SK-N-SH (cell line): Measurements from ENCODE around the gene UBE2K. TPM values are rescaled to one million over a fixed set of nuclear protein-coding genes. Genes with fewer than 3 reads are reported as not detected.

Experiments used
- CTCF ChIA-PET: fragments of 300-600, 350-600 bp; formaldehyde crosslinking; extraction: SDS; loops from one replicate; lab custom pipeline; 2021; lab: Yijun Ruan, JAX
- POLR2A ChIA-PET: fragments of 350-600 bp; sonication (Branson Sonifier 250); formaldehyde crosslinking; extraction: SDS; loops from one replicate; lab custom pipeline; 2020; ENCODE audit warnings: antibody characterized with exemption, inconsistent platforms; lab: Yijun Ruan, JAX
- DNase-seq: peaks from one replicate; pipeline ENCODE4 v3.0.0; 2012
- H2AFZ ChIP-seq: fragments of 200-600 bp; sonication (generic); 2 replicates; pipeline ENCODE4 v1.8.1; 2016; ENCODE audit warnings: antibody characterized with exemption, mild to moderate bottlenecking, low read depth
- H3F3A ChIP-seq: fragments of 200-600 bp; sonication (generic); replicated peaks from 2 replicates; pipeline ENCODE3; 2016; ENCODE audit warnings: antibody characterized with exemption, mild to moderate bottlenecking; ENCODE audit not compliant: insufficient read depth
- H3K27ac ChIP-seq, 2 experiments: fragments of 200-500 bp in 1 of 2; fragments of 200-600 bp in 1 of 2; sonication (Bioruptor generic) in 1 of 2; sonication (generic), shearing (Covaris generic) in 1 of 2; 2 replicates each; pipeline versions ENCODE4 v1.5.1 to v1.6.1; 2014 to 2016; ENCODE audit warnings: low read depth in 2 of 2, inconsistent platforms in 1 of 2, low read length in 1 of 2, mild to moderate bottlenecking in 1 of 2, mixed read lengths in 1 of 2
- H3K27me3 ChIP-seq: fragments of 200-600 bp; sonication (generic), shearing (Covaris generic); 2 replicates; pipeline ENCODE4 v1.6.1; 2016; ENCODE audit warnings: mixed run types; ENCODE audit not compliant: insufficient read depth
- H3K36me3 ChIP-seq, 2 experiments: fragments of 200-500 bp in 1 of 2; fragments of 200-600 bp in 1 of 2; sonication (Bioruptor generic) in 1 of 2; sonication (generic) in 1 of 2; replicated peaks in 1 of 2; 2 replicates each; pipeline versions ENCODE3 to v1.5.1; 2014 to 2016; ENCODE audit warnings: low read length in 1 of 2, mild to moderate bottlenecking in 1 of 2; ENCODE audit not compliant: insufficient read depth in 2 of 2, control insufficient read depth in 1 of 2
- H3K4me1 ChIP-seq, 2 experiments: fragments of 200-500 bp in 1 of 2; fragments of 200-600 bp in 1 of 2; sonication (Bioruptor generic) in 1 of 2; sonication (generic), shearing (Covaris generic) in 1 of 2; 2 replicates each; pipeline versions ENCODE4 v1.5.1 to v1.6.1; 2014 to 2016; ENCODE audit warnings: low read depth in 1 of 2, low read length in 1 of 2, mixed run types in 1 of 2; ENCODE audit not compliant: insufficient read depth in 2 of 2, control insufficient read depth in 1 of 2
- H3K4me2 ChIP-seq: fragments of 200-600 bp; sonication (generic), shearing (Covaris generic); 2 replicates; pipeline ENCODE4 v1.6.1; 2017; ENCODE audit warnings: mixed run types
- H3K4me3 ChIP-seq, 2 experiments: fragments of 200-500 bp in 1 of 2; fragments of 200-600 bp in 1 of 2; sonication (Bioruptor generic) in 1 of 2; sonication (generic), shearing (Covaris generic) in 1 of 2; 2 replicates each; pipeline versions ENCODE4 v1.5.1 to v1.8.1; 2014 to 2016; ENCODE audit warnings: low read depth in 2 of 2, inconsistent platforms in 1 of 2, low read length in 1 of 2, mild to moderate bottlenecking in 1 of 2, mixed read lengths in 1 of 2, moderate library complexity in 1 of 2
- H3K79me2 ChIP-seq: fragments of 200-600 bp; sonication (generic); 2 replicates; pipeline ENCODE4 v1.8.1; 2017; ENCODE audit warnings: mild to moderate bottlenecking; ENCODE audit not compliant: insufficient read depth
- H3K9ac ChIP-seq: fragments of 200-600 bp; sonication (generic); 2 replicates; pipeline ENCODE4 v1.6.1; 2017; ENCODE audit warnings: mixed run types
- H3K9me2 ChIP-seq: fragments of 200-600 bp; sonication (generic); 2 replicates; pipeline ENCODE4 v1.6.1; 2017; ENCODE audit warnings: mixed run types
- H3K9me3 ChIP-seq: fragments of 200-600 bp; sonication (generic); 2 replicates; pipeline ENCODE4 v1.6.1; 2017; ENCODE audit warnings: mixed run types, mild to moderate bottlenecking, moderate library complexity
- H4K20me1 ChIP-seq: fragments of 200-600 bp; sonication (generic); 2 replicates; pipeline ENCODE4 v1.6.1; 2017; ENCODE audit warnings: mild to moderate bottlenecking, mixed run types; ENCODE audit not compliant: insufficient read depth
- ELF1 ChIP-seq: IDR thresholded peaks from 2 replicates; pipeline ENCODE4 v1.4.0; 2012
- EZH2phosphoT487 ChIP-seq: fragments of 200-600 bp; sonication (generic); IDR thresholded peaks from 2 replicates; pipeline ENCODE4 v1.6.1; 2017; ENCODE audit warnings: low read depth, mixed run types, mild to moderate bottlenecking, antibody characterized with exemption, moderate library complexity, borderline replicate concordance
- FOSL2 ChIP-seq: IDR thresholded peaks from 2 replicates; pipeline ENCODE4 v1.4.0; 2012; ENCODE audit warnings: low read depth, mild to moderate bottlenecking, moderate library complexity, borderline replicate concordance
- FOXJ3 ChIP-seq: sonication (generic); formaldehyde crosslinking; IDR thresholded peaks from 2 replicates; pipeline ENCODE4 v1.5.1; 2020; ENCODE audit warnings: mild to moderate bottlenecking, missing genetic modification reagents
- IRF3 ChIP-seq: fragments of 150-350 bp; IDR thresholded peaks from 2 replicates; pipeline ENCODE4 v1.6.1; 2016; ENCODE audit warnings: mild to moderate bottlenecking, low read depth, low read length
- MXI1 ChIP-seq: IDR thresholded peaks from 2 replicates; pipeline ENCODE4 v1.6.1; 2012; ENCODE audit warnings: mild to moderate bottlenecking, low read depth, low read length, improper control_type of control experiment
- NRF1 ChIP-seq: IDR thresholded peaks from 2 replicates; pipeline ENCODE4 v1.6.1; 2012; ENCODE audit warnings: low read depth, mild to moderate bottlenecking, low read length
- RAD21 ChIP-seq: IDR thresholded peaks from 2 replicates; pipeline ENCODE4 v1.6.1; 2012; ENCODE audit warnings: mild to moderate bottlenecking, low read length
- RCOR1 ChIP-seq: fragments of 150-350 bp; IDR thresholded peaks from 2 replicates; pipeline ENCODE4 v1.6.1; 2017; ENCODE audit warnings: antibody characterized with exemption, low read length
- RFX5 ChIP-seq: IDR thresholded peaks from 2 replicates; pipeline ENCODE4 v1.6.1; 2012; ENCODE audit warnings: mild to moderate bottlenecking, improper control_type of control experiment, low read length
- SMC3 ChIP-seq: IDR thresholded peaks from 2 replicates; pipeline ENCODE4 v1.6.1; 2012; ENCODE audit warnings: low read depth, low read length, improper control_type of control experiment
- USF2 ChIP-seq: fragments of 150-350 bp; IDR thresholded peaks from 2 replicates; pipeline ENCODE4 v1.6.1; 2017; ENCODE audit warnings: antibody characterized with exemption, low read length, low read depth, borderline replicate concordance
- YY1 ChIP-seq: IDR thresholded peaks from 2 replicates; pipeline ENCODE4 v1.4.0; 2012; ENCODE audit warnings: low read depth, mild to moderate bottlenecking
- WGBS: methylation state at CpG from one replicate; pipeline ENCODE4 v1.1.6; 2017; ENCODE audit warnings: low lambda C conversion rate; 5-methylcytosine and 5-hydroxymethylcytosine counted together
- polyA plus RNA-seq, 3 experiments: library from polyadenylated mRNA; depleted of rRNA; stranded (reverse); fragments of >200 nt; gene quantifications; 2 replicates each; pipeline ENCODE4 v1.2.3, GENCODE V29; 2012
- TF ChIP-seq, protein P1 (sequence below): fragments of 200-600 bp; sonication (generic); IDR thresholded peaks from 2 replicates; pipeline ENCODE4 v1.6.1; 2017; ENCODE audit warnings: antibody characterized with exemption, mild to moderate bottlenecking, moderate library complexity
- TF ChIP-seq, protein P2 (sequence below): IDR thresholded peaks from 2 replicates; pipeline ENCODE4 v1.4.0; 2012; ENCODE audit warnings: low read depth, borderline replicate concordance
- TF ChIP-seq, protein P3 (sequence below): IDR thresholded peaks from 2 replicates; pipeline ENCODE4 v1.4.0; 2012; ENCODE audit warnings: low read depth

UBE2K gene
- polyA plus RNA-seq, 1 of the 3 experiments (the other 2 are of a cell fraction): 102 TPM

DNA sequence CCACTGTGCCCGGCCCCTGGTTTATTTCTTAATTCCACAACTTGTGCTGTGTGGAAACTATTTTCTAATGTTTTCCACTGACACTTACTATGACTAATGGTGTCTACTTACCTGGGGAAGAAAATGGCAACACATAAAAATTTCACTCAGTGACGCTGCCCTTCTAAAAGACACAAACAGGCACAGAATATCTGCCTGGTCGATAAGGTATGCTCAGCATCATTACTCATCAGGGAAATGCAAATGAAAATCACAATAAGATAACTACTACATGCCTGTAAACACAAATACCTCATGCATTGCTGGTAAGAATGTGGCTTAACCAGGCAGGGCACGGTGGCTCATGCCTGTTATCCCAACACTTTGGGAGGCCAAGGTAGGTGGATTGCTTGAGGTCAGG is 61.6 kb downstream of the UBE2K start:
- 93% methylated on average over 4 of the region's 4 CpGs for WGBS
- no peak overlapping the region for H2AFZ ChIP-seq
- H3K9ac ChIP-seq: no peak overlapping the region
- H4K20me1 ChIP-seq: 0 out of 2 replicates have a peak, but pooled peaks cover 5% of the 10 kb centered on the region
- ChIA-PET POLR2A (no interaction called here), CTCF (no interaction called here)
- H3K9me3 ChIP-seq: no peaks in the 10 kb centered on the region
- TF ChIP-seq, protein P1, sequence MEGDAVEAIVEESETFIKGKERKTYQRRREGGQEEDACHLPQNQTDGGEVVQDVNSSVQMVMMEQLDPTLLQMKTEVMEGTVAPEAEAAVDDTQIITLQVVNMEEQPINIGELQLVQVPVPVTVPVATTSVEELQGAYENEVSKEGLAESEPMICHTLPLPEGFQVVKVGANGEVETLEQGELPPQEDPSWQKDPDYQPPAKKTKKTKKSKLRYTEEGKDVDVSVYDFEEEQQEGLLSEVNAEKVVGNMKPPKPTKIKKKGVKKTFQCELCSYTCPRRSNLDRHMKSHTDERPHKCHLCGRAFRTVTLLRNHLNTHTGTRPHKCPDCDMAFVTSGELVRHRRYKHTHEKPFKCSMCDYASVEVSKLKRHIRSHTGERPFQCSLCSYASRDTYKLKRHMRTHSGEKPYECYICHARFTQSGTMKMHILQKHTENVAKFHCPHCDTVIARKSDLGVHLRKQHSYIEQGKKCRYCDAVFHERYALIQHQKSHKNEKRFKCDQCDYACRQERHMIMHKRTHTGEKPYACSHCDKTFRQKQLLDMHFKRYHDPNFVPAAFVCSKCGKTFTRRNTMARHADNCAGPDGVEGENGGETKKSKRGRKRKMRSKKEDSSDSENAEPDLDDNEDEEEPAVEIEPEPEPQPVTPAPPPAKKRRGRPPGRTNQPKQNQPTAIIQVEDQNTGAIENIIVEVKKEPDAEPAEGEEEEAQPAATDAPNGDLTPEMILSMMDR: no peak
- TF ChIP-seq FOSL2 (no peak), USF2 (no peak), SMC3 (no peak), FOXJ3 (CRISPR knock-in tag) (no peak), NRF1 (no peak), IRF3 (no peak)
- TF ChIP-seq, protein P2, sequence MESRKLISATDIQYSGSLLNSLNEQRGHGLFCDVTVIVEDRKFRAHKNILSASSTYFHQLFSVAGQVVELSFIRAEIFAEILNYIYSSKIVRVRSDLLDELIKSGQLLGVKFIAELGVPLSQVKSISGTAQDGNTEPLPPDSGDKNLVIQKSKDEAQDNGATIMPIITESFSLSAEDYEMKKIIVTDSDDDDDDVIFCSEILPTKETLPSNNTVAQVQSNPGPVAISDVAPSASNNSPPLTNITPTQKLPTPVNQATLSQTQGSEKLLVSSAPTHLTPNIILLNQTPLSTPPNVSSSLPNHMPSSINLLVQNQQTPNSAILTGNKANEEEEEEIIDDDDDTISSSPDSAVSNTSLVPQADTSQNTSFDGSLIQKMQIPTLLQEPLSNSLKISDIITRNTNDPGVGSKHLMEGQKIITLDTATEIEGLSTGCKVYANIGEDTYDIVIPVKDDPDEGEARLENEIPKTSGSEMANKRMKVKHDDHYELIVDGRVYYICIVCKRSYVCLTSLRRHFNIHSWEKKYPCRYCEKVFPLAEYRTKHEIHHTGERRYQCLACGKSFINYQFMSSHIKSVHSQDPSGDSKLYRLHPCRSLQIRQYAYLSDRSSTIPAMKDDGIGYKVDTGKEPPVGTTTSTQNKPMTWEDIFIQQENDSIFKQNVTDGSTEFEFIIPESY: no peak
- no peaks in the 10 kb centered on the region for H3K27me3 ChIP-seq
- H3K9me2 ChIP-seq: no peaks in the 10 kb centered on the region
- H3K4me1 ChIP-seq: no peaks in the 10 kb centered on the region; a peak in 1 of 4 replicates
- H3K27ac ChIP-seq: no peak overlapping the region
- H3K4me3 ChIP-seq: no peak overlapping the region
- no peak for DNase-seq
- H3F3A ChIP-seq: peaks cover 3% of the 10 kb centered on the region
- H3K36me3 ChIP-seq: peaks cover 20 to 61% of the 10 kb centered on the region in 2 experiments
- H3K4me2 ChIP-seq: no peak overlapping the region
- peaks cover 45% of the 10 kb centered on the region for H3K79me2 ChIP-seq

- no peaks in the 10 kb centered on the region for H3K9me2 ChIP-seq
- 94% methylated on average over 4 of the region's 4 CpGs for WGBS
- H4K20me1 ChIP-seq: no peaks in the 10 kb centered on the region
- no peak overlapping the region for H3K4me2 ChIP-seq
- H3K4me3 ChIP-seq: no peak overlapping the region
- H3K79me2 ChIP-seq: peaks cover 46% of the 10 kb centered on the region
- peaks cover 14 to 62% of the 10 kb centered on the region in 2 experiments for H3K36me3 ChIP-seq
- no peak overlapping the region for H3K27ac ChIP-seq
- H3K9ac ChIP-seq: no peak overlapping the region
- no peaks in the 10 kb centered on the region for H3K9me3 ChIP-seq
- no peak for DNase-seq
- H3K27me3 ChIP-seq: no peaks in the 10 kb centered on the region
- CTCF ChIA-PET: no interaction called here
- H3K4me1 ChIP-seq: no peaks in the 10 kb centered on the region
- H3F3A ChIP-seq: peaks cover 3% of the 10 kb centered on the region
- H2AFZ ChIP-seq: no peak overlapping the region
- POLR2A ChIA-PET: no interaction called here
- TF ChIP-seq YY1: no peak
- TF ChIP-seq, protein P3, sequence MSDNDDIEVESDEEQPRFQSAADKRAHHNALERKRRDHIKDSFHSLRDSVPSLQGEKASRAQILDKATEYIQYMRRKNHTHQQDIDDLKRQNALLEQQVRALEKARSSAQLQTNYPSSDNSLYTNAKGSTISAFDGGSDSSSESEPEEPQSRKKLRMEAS: no peak
- no peak for TF ChIP-seq RFX5
- no peak for TF ChIP-seq RCOR1
- no peak for TF ChIP-seq FOSL2
- no peak for TF ChIP-seq RAD21
- no peak for TF ChIP-seq ELF1
- no peak for TF ChIP-seq EZH2phosphoT487
- TF ChIP-seq MXI1: no peak
- TF ChIP-seq, all 33 proteins: peak for 0
Measured at GRCh38 chr4:39761005-39761667, 63.2 kb downstream of the UBE2K start.
